ENCODE measurements around the gene NCKIPSD.

Gene NCKIPSD

DNA sequence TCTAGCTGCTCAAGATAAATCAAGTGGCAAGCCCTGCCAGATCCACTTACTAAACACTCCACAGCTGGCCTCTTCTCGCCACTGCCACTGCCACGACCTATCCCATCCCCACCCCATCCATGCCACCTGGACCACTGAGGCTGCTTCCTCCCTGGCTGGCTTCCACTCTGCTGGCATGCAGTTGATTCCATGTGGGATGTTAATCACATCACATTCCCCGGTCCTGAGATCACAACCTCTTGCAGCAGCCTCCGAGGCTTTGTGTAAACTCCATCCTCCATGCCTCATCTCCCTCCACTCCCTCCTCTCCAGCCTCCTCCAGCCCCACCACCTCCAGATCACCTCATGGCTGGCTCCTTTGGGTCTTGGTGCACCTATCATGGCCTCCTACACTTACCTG, 7.7 kb downstream of the NCKIPSD start:
- DNase-seq = no peak

DNA sequence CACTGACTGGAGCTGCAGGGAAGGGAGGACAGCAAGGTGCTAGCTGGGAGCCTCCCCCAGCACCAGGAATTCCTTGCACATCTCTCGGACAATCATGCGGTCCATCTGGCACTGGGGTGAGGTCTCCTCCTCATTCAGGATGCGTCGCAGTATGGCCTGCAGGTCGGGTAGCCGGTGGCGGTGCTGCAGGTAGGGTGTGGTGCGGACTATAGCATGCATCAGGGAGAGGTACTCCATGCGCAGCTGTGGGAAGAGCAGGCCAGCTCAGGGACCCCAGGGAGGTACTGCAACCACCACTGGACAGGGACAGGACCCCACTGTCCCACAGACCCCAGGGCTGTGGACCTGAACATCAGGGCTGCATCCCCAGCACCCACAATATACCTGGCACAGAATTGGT, 11.2 kb downstream of the NCKIPSD start:
- no peak for DNase-seq

DNA sequence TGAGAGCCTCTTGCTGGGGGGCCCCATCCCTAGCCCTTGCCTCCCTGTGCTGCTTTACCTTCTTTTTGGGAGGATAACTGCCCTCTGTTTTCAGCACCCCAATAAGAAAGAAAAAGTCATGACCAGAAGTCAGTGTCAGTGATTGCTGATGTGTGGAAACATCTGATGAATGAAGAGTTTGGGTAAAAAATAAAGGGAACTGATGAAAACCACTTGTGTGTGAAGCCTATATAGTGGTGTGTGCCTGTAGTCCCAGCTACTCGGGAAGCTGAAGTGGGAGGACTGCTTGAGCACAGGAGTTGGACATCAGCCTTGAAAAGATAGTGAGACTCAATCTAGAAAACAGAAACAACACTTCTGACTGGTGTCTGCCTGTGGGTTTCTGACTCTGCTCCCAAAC, 13.2 kb downstream of the NCKIPSD start:
- DNase-seq = no peak

DNA sequence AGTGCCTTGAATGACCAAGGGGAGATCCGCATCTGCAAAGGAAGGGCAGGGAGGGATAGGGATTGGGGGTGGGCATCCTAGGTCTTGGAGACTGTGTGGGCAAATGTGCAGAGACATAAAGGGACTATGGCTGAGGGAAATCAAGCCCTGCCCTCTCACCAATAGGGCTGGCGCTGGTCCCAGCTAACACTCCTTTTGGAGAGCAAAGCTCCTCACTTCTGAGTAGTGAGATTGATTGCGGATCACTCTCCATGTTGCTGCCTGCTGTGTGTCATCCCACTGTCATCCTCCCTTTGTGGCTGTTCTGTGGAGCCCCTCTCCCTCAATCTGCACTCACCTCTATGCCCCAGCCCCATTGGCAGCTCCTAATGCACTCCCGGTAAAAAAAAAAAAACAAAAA, 20.8 kb downstream of the NCKIPSD start:
- no peak for DNase-seq

DNA sequence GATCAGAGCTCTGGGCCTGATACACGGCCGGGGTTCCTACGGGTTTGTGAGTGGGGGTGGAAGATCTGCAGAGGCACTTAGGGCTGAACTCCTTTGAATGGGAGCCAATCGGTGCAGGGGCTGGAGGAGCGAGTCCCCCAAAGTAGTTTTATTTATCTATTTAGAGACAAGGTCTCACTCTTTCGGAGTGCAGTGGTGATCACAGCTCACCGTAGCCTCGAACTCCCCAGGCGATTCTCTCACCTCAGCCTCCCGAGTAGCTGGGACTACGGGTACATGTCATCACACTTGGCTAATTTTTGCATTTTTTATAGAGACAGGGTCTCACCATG, 21.4 kb downstream of the NCKIPSD start:
- no peak for DNase-seq

DNA sequence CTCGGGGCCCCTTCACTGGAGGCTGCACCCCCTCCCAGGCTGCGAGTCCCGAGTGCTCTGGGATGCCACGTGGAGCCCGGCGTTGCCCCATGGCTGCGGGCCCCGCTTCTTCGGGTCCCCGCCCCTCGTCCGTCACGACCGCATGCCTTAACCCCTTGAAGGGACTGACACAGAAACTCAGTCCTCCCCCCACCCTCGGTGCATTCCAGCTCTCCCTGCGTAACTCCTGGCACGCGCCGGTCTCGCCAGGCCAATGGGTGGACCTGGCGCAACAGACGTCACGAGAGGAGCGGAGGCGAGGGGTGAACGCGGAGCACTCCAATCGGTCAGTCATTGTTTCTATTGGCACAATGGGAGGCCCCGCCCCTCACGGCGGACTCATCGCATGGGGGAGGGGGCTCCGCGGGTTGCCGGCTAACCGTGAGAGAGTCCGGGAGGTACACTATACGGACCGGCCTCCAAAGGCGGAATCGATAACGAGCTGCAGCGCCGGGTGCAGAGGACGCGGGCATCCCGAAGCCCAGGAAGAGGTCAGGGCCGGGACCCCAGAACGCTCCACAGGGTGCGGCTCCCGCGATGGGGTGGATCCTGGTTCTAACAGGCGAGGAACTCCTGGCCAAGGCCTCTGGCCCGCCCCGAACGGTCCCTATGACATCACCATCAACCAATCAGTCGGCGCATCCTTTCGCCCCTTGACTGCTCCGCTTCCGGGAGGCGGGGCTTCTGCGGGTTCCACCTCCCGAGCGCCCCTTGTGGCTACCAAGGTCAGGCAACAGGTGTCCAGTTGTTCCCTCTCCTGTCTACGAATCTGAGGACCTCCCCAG, 22.0 kb downstream of the NCKIPSD start:
- peak; percentile 93 for DNase-seq

DNA sequence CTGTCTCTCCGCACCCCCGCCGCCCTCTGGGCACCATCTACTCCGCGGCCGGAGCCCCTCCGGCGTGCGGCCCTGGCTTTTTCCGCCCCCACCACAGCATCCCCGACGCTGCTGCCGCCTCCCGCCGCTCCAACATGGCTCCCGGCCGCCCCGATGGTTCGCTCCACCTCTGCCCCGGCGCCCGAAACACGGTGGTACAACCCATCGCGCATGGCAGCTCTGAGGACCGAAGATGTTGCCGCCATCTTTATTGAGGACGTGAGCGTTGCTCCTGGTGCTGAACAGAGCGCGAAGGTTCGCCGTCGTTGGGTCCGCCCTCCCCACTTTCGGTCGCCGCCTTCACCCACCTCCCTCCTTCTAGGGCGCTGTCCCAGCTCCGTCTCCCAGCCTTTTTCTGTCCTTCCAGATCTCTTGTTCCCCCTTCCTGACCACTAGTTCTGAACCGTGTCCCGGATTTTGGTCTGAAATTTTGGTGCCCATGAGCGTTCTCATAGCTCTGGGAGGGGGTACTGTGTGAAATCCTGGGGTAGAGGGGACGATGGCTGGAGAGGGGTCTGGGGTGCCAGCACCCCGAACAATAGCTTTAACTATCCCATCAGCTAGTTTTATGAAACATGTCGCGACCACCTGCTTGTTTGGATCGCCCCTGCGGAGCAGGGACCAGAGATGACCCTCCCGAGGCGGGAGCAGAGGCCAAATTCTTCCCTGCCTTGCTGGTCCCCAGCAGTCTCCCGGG, 22.8 kb downstream of the NCKIPSD start, which contains the start of gene CELSR3:
Gene CELSR3, minus strand, starts transcription at position 134 of the 736 bp plus-strand sequence. CDS start 252 bp downstream, outside the sequence.
- DNase-seq = peak; percentile 81

DNA sequence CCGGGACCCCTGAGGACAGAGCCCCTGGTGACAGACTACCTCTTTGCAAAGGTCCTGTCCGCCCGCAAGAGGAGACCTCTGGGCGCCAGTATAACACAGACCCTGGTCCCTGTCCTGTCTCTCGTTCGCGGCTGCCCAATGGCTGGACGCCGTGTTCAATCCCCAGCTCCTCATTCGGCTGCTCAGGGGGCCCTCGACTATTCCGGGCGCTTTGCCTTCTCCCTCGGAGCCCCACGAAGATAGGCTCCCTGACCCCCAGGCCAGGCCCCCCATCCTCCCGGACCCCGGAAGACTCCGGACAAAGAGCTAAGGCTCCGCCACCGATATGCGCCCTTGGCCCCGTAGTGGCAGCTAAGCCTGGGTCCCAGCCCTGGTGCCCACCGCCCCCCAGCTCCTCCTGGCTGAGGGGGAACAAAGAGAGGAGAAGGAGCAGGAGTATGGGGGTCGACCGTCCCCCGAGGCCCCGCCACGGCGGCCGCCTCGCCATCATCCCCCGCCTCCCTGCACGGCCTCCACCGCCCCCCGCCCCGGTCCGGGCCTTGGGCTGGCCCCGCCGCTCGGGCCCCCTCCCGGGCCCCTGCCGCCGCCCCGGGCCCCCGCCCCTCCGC, 23.5 kb downstream of the NCKIPSD start:
- DNase-seq = no peak

DNA sequence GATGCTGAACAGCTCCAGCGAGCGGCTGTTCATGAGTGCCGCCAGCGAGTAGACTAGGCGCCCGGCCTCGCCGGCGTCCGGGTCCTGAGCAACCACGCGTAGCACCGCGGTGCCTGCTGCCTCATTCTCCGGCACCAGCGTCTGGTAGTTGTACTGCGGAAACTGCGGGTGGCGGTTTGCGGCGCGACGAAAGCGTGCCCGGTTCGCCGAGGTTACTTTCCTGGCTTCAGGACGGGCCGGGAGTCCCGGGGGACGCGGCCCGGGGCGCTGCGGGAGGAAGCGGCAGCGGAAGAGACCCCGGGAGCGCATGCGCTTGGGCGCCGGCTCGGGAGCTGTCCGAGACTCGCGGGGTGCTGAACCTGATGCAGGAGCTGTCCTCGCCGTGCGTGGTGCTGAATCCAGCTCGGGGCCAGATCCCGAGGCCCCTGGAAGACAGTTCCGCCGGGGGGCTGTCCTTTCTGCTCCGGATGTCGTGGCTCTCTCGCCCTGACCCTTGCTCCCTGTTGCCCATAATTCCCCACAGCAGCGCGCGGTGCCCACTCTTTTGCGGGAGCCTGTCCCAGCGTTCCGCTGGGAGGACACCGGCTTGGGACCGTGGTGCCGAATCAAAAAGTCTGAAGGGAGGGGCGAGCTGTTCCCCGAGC, 24.1 kb downstream of the NCKIPSD start:
- peak; percentile 37 for DNase-seq

DNA sequence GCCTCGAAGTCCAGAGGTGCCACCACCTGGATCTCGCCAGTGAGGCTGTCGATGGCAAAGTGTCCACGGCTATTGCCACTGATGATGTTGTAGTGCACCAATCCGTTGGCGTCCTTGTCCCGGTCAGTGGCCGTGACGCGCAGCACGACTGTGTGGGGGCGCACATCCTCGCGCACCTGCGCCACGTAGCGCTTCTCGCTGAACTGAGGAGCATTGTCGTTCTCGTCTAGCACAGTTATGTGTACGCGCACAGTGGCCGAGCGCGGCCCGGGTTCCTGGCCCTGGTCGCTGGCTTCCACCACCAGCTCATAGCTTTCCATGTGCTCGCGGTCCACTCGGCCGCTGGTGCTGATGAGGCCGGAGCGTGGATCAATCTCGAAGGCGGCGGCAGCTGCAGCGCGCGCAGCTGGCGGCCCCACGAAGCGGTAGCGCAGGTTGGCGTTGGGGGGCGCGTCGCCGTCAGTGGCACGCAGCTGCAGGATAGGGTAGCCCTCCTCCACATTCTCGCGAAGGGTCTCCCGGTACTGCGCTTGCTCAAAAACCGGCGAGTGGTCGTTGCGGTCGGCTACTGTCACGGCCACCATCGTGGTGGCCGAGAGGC, 24.8 kb downstream of the NCKIPSD start:
- DNase-seq = no peak

DNA sequence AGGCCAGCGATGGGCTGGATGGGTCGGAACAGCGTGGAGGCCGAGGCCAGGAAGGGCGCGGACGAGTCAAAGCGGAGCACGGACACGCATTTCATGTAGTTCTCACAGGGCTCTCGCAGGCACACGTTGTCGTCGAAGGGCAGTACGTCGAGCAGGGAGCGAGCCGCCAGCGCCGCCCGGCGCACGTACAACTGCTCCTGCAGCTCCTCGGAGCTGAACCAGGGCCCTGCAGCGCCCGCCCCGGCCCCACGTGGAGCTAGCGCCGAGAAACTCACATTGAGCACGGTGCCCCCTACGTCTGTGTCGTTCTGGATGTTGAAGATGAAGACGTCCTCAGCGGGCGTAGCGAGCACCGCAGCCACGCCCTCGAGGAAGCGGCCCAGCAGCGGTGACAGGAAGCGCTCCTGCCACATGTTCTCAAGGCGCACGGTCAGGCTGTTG, 28.9 kb downstream of the NCKIPSD start:
- no peak for DNase-seq

DNA sequence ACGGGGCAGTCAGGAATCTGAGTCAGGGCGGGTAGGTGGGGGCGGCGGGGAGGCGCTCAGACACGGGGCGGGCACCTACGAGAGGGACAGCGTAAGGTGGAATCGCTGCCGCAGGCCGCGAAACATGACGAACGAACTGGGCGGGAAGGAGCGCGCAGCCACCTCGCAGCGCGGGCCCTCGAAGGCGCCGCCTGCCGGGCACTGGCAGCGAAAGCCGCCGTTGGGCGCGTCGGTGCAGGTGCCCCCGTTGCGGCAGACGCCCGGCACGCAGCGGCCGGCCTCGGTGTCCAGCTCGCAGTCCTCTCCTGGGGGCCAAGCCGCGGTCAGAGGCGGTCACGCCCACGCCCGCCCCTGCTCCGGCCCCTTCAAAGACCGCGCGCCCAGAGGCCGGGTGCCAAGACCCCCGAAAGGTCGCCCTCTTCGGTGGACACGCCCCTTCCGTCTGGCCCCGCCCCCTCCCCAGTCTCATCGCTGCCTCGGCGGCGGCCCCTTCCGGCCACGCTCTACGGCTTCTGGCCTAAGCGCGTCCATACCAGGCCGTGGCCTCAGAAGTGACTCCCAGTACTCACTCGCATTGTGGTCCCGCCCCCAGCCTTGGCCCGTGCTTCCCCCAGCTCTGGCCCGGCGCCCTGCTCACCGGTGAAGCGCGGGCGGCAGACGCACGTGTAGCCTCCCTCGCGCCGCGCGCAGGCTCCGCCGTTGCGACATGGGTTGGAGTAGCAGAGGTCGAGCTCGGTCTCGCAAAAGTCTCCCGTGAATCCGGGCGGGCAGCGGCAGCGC, 29.5 kb downstream of the NCKIPSD start:
- DNase-seq = peak; percentile 65

DNA sequence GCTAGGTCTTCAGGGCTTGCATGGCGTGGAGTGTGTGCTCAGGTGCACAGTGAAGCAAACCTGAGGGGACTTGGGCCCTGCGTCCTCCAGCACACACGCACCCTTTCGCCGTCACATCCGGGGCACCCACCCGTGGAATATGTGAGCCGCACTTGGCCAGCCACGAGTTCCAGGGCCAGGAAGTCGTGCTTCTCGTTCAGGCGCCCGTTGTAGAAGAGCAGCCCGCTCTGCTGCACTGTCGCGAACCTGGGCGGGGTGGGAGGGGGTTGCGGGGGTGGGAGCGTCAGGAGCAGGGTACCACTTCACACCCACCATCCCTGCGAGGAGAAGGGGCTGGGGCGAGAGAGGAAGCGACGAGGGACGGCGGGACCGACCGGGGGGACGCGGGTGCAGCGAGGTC, 30.1 kb downstream of the NCKIPSD start:
- no peak for DNase-seq

DNA sequence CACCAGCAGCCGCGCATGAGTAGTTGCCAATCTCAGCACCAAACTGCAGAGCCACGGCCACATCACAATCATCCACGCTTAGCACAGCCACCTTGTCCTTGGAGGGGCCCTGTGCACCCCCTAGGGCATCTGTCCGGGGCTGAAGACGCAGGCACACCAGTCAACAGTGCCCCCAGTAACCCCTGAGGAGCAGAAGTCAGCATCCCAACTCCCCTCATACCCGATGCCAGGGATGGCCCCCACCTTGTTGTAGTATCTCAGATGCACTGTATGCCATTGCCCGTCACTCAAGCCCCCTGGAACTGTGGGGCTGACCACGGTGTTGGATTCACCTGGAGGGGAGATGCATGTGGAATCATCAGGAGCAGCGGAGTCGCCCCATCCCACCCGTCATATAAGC, 30.7 kb downstream of the NCKIPSD start:
- DNase-seq = no peak

DNA sequence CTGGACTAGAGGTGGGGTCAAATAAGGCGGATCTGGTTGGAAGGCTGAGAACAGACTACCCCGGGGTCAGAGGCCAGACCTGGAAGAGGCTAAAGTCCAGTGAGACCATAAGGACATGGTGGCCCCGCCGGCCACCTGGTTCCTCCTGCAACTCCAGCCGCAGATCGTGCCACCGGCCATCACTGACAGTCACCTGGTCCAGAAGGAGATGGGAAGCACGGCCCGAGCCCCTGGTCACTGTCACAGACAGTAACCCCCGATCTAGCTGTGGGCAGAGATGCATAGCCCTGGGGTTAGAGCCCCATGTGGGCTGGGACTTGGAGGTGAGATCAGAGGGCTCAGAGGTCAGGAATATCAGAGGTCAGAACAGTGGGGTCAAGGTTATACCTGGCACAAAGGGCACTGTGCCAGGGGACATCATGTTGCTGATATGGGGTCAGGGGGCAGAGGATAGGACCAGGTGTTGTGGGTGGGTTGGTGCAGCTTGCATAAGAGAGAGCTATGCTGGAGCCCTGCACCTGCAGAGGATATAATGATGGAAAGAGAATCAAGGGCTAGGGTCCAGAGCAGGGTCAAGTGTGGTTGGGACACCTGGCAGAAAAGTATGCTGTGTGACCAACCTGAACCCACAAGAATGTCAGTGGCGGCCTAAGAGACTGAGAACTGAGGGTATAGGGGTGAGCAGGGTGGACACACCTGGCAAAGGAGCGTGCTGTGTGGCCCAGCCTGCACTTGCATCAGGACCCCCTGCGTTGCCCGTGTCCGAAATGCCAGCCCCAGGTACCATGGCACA, 32.6 kb downstream of the NCKIPSD start:
- no peak for DNase-seq

DNA sequence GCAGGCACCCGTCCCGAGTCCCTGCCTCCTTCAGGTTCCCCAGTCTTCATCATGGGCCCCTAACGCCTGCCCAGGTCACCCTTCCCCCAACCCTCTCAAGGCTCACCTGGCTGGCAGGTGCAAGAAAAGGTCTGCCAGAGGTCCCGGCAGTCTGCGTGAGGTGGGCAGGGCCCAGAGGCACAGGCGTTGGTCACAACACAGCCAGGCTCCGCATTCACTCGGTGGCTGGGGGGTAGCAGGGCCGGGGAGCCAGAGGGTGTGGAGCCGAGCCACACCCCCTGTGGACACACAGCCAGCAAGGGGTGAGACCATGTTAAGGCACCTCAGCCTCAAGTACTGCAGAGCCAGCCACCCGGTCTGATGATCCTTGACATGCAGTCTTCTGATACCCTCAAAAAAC, 33.9 kb downstream of the NCKIPSD start:
- DNase-seq = no peak

DNA sequence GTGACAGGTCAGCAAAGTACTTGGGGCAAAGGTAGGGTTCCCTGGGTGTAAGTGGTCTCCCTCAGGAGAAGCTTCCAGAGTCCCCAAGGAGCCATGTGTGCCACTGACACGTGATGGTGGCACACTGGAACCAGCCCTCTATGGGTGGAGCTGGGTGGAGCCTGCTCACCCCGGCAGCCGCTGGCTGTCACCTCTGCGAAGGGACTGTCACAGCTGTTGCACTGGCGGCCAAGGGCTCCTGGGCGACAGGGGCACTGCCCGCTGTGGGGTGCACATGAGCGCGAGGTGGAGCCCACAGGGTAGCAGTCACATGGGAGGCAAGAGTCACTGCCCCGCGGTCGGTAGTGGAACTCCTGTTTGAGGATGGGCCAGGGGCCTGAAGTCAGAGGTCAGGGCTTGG, 35.0 kb downstream of the NCKIPSD start:
- DNase-seq = no peak

DNA sequence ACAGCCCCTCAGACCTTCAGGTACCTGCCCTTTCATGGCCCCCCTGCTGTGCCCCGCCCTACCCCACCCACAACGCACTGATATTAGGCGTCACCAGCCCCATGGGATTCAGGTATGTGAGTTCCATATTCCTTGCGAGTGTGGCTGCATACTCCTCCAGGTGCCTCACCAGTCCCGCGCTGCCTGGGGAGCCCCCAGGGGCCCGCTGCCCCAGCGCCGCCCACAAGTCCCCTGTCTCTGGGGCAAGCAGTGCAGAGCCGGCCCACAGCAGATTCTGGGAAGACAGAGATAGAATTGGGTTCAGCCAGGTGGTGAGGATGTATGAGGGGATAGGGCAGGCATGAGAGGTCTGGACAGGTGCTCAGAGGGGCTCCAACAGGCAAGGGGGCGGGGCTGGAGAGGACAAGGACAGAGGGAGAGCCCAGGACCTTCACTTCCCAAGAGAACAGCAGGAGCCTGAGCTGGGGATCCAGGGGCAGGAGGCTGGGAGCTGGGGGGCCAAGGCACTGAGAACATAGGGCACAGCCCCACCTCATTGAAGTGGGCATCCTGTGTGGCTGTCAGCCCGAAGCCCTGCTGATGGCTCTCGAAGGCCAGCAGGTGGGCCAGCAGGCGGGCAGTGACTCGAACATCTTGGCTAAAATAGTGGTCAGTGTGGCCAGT, 37.4 kb downstream of the NCKIPSD start:
- no peak for DNase-seq

DNA sequence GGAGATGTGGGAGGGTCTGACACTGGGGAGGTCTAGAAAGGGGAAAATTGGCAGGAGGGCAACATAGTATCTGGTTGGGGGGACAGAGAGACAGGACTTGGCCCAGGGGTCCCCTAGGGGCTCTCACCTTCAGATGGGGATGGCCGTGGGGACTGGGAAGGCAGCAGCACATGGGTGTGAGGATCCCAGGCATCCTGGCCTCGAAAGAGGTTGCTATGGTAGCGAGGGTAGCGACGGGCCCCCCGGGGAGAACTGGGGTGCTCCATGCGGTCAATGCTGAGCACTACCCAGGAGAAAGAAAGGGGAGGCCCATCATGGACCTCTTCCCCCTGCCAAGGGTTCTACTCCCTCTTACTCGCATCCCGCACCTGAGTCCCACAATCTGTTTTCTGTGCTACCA, 38.0 kb downstream of the NCKIPSD start:
- DNase-seq = no peak

DNA sequence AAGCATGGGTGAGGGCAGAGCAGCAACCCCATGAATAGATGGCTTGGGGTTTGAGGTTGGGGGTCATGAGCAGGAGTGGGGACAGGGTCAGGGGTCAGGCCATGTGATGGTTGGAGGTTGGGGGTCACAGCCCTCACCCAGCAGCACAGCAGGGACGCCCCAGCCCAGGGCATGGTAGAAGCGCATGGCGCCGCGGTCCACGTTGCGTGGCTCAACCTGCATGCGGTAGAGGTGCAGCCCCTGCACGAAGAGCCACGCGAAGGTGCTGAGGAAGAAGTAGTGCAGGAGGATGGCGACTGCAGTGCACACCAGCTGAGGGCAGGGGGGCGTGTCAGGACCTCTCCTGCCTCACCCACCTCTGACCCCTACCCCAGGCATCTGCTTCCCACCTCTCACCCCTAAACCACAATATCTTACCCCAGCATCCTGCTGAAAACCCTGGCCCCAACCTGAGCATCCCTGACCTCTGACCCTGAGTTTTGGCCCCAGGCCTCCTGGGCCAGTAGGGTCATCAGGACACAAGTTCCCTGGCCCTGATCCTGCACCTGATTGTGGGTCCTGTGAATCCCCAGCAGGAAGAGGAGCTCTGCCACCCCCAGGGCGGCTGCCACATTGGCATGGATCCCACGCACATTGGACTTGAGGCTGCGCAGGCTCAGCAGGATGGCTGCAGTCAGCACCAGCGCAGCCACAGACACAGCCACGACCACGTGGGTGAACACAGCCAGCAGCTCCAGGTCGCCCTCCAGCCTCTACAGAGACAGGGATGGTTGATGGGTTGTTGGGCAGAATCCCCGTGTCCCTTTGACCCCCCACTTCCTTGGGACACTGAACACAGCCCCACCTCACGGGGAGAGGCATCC, 40.6 kb downstream of the NCKIPSD start:
- DNase-seq = no peak

All from GDM1 (cell line).